Dermis blood vessel endothelial cell (primary cell): ENCODE results near the gene ACADL. TPM values are rescaled to one million over a fixed set of nuclear protein-coding genes. Genes with fewer than 3 reads are reported as not detected.
"Not testable (repeated sequence)": the region's sequence is repeated elsewhere in the genome, so short reads cannot be mapped to it uniquely, and the experiment has no call there.

Experiments
- DNase-seq: peaks from one replicate; pipeline ENCODE4 v3.0.0; 2010
- total RNA-seq: library from RNA; depleted of rRNA; stranded (reverse); fragments of >200 nt; gene quantifications from 2 replicates; pipeline ENCODE4 v1.2.3, GENCODE V29; 2014

Gene ACADL
- total RNA-seq, 1 donor from 2014 or later = under 0.01 TPM

DNA sequence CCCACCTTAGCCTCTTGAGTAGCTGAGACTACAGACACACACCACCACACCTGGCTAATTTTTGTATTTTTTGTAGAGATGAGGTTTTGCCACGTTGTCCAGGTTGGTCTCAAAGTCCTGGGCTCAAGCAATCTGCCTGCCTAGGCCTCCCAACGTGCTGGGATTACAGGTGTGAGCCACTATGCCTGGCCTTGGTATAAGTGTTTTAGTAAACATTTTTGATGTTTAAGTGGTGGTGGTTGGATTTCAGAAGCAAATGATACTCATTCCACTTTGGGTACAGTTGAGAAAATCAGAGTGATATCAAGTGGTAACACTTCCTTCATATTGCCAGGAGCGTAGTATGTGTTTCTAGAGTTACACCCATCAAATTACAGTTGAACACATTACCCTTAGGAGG is 25.4 kb downstream of the ACADL start:
- no peak for DNase-seq

DNA sequence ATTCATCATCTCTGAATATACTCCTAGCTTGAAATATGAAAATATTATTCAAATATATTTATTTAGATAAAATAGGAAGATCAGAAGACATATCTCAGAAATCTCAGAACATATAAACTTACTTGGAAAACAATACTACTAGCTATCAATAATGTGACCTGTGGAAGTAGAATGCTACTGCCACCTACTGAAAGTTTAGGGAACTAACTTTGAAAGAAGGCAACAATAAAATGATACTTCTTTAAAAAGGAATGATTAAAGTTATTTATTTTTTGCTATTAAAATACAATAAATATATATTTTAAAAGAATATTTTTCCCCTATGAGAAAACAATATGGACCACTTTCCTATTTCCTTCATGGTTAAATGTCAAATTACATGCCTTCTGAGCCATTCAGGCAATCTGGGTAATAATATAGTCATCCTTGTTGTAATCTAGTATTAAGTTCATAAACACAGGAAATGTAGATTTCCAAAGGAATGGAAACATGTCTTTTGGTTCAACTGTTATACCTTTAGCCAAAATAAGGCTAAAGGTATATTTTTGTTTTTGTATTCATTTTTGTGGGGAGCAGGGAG is 26.0 kb downstream of the ACADL start:
- DNase-seq = peak; percentile 60

DNA sequence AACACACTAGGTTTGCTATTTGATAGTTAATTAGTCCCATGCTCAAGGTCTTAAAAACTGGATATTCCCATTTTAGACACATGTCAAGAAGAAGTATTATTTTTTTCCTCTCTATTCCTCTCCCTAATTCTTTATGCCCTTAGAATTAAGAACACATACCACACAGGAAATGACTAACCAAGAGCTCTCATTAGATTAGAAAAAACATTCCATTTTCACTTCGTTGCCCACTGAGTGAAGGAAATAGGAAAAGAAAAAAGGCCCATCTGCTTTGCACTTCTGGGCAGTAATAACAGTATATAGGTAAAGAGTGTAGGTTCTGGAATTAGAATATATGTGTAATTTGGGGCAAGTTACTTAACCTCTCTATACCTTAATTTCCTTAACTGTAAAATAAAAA is 26.9 kb downstream of the ACADL start:
- peak; percentile 18 for DNase-seq

DNA sequence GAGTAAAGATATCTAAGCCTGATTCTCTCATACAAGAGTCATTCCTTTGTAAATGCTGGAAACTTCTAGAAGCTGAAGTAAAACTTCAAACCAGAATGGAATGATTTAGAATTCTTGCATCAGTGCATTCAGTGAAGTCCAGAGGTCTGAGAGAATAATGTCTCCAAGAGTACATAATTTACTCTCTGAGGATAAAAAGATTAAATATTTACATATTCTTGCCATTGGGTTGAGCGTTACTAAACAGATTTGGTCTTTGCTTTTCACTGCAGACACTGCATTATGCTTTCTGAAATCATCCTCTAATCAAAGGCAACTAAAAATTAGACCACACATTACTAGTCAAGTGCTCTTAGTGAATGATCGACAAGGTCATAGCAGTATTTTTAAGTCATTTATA is 27.5 kb downstream of the ACADL start:
- DNase-seq = no peak

DNA sequence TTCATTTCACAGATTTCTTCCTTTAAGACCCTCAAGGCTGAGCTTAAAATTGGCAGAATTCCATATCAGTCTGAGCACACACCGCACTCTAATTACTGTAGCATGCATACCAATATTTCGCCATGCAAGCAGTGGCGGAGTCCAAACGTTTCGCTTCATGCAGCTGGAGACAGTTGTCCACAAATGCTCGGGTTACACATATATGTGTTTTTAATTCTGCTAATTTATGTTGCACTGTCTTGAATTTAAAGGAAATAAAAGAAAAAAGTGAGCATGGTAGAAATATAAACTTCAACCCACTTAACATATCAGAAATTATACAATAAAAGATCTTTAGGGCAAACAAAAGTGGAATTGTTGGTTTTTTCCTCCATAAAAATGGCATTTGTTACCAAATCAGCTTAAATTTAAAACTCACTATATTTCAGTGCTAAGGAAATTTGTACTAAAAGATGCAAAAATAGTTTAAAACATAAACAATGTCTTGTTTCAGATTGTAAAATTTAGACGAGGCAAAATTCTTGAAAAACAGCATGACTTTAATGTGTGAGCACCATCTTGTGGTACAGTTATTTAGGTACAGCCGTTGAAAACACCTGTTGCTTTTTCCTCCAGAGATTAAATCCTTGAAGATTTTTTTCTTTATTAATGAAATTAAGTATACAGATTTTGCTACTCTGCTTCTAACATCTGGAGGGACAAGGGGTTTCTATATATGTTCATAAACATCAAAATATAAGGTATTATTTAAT is 30.0 kb downstream of the ACADL start:
- DNase-seq = peak; percentile 74

DNA sequence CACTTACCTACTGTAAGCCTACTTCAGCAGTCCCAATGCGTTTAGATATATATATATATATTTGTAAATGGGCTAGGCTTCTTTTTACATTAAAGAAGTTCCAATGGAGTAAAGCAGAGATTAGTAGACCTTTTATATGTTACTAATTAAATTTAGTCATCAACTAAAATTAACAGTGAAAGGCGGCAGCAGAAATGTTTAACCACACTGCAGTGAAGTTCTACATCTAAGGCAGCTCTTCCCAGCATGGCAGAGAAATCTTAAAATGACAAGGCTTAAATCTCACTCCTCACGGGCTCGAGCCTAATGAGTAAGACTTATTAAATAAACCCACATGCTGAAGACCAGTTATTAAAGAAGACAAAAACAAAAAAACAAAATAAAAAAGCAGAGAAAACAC is 34.9 kb downstream of the ACADL start:
- DNase-seq = no peak

DNA sequence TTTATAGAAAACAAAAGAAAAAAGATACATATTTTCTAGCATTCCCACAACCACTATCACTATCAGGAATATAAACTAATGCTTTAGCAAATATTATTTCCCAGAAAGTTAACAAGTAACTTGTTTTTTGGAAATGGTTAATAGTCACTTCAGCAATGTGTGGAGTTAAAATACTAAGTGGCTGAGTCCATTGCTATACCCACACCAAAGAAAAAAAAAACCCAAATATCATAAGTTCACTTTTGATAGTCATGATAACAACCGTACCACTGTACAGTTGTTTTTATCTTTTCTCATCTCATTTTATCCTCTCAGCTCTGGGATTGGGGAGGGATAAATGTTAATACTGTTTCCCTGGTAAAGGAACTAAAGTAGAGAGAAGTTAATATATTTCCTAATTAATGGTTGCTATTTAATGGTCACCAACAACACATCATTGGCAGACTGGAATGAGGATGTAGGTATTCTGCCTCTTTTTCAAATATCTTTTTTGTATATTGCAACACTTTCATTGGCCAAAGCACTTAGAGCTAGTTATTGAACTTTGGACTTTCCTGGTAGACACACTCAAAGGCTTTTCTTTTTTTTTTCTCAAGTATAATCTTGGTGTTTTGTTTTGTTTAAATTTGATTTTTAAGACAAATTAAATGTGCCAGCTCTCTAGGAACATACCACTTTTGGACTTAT is 35.7 kb downstream of the ACADL start:
- DNase-seq = no peak

DNA sequence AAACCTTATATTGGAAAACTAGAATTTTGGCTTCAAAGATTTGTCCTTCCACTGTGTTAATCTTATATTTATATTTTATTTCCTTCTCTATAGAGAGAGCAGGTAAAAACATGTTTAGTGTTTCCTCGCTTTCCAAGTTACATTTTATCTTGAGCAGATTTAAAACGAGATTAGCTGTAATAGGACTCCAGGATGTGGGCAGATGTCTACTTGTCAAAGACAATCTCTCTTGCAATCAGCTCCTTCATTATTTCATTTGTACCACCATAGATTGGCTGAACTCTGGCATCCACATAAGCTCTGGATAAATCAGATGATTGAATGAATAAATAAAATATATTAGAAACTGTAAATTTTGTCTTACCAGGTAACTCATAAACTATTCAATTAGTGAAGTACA is 36.5 kb downstream of the ACADL start:
- no peak for DNase-seq

DNA sequence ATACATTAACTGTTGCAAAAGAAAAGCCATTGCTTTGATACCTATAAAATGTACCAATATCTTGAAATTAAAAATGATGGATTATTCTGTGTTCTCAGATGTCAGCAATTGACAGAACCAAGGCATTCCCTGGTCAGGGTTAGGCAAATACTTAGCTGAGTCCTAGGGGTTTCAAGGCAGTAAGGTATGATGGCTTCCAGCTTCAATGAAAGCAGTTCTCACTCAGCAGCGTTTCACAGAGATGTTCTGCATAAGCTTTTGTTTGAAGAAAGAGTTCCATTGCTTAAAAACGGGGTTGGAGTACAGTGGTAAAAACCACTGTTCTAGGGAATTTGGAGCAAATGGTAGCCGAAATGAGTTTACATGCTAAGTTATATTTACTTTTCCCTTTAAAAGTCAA is 37.1 kb downstream of the ACADL start:
- DNase-seq = no peak

DNA sequence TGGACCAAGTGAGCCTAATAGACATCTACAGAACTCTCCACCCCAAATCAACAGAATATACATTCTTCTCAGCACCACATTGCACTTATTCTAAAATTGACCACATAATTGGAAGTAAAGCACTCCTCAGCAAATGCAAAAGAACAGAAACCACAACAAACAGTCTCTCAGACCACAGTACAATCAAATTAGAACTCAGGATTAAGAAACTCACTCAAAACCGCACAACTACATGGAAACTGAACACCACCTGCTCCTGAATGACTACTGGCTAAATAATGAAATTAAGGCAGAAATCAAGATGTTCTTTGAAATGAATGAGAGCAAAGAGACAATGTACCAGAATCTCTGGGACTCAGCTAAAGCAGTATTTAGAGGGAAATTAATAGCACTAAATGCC is 41.3 kb downstream of the ACADL start:
- not testable (repeated sequence) for DNase-seq

DNA sequence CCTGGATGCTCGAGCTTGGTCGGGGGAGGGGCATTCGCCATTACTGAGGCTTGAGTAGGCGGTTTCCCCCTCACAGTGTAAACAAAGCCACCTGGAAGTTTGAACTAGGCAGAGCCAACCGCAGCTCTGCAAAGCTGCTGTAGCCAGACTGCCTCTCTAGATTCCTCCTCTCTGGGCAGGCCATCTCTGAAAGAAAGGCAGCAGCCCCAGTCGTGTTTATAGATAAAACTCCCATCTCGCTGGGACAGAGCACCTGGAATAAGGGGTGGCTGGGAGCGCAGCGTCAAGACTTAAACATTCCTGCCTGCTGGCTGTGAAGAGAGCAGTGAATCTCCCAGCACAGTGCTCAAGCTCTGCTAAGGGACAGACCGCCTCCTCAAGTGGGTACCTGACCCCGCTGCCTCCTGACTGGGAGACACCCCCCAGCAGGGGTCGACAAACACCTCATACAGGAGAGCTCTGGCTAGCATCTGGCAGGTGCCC is 43.6 kb downstream of the ACADL start:
- not testable (repeated sequence) for DNase-seq

DNA sequence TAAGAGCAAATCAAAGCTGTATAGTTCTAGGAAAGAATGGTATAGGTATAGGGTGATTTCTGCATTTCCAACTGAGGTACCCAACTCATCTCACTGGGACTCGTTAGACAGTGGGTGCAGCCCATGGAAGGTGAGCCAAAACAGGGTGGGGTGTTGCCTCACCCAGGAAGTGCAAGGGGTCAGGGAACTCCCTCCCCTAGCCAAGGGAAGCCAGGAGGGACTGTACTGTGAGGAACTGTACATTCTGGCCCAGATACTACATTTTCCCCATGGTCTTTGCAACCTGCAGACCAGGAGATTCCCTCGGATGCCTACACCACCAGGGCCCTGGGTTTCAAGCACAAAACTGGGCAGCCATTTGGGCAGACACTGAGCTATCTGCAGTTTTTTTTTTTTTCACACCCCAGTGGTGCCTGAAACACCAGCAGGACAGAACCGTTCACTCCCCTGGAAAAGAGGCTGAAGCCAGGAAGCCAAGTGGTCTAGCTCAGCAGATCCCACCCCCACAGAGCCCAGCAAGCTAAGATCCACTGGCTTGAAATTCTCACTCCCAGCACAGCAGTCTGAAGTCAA is 44.1 kb downstream of the ACADL start:
- DNase-seq = not testable (repeated sequence)

DNA sequence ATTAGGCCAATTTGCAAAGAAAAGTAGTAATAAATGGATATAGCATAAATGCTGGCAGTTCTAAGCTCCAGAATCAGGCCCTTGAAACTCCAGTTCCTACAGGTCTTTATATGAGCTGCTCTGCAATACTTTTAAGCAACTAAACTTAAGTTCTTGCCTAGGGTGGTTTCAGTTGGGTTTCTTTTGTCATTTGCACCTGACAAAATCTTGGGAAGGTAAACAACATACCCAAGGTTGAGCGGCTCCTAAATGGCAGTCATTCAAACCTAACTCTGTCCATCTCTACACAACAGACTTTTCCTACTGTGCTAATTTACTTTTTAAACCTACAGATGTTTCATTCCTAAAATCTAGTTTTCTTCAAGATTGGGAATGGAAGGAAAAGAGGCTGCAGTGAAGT is 44.8 kb downstream of the ACADL start:
- no peak for DNase-seq

DNA sequence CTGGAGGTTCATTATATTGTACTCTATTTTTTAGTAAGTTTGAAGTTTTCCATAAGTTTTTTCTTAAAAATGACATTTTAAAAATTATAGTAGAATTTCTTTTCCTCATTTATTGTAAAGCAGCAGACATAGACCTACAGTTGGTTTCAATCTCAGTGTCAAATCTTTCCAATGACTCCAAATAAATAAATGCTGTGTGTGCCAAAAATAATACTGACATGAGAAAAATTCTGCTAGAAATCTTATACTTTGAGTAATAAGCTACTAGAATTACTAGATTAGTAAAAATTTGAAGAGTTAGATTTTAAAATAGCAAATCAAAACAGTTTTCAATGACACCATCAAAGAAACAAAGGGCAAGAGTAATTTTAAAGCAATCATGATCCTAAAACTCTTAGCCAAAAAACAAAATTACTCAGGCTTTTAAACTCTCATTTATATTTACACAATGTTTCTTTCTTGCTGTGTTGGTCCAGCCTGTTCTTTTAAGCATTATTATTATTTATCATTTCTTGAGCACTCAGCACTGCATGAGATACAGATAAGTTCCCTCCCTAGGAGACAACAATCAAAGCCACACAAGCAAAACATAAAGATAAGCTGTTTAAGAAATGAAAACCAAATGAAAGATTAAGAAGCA is 45.8 kb downstream of the ACADL start:
- no peak for DNase-seq

DNA sequence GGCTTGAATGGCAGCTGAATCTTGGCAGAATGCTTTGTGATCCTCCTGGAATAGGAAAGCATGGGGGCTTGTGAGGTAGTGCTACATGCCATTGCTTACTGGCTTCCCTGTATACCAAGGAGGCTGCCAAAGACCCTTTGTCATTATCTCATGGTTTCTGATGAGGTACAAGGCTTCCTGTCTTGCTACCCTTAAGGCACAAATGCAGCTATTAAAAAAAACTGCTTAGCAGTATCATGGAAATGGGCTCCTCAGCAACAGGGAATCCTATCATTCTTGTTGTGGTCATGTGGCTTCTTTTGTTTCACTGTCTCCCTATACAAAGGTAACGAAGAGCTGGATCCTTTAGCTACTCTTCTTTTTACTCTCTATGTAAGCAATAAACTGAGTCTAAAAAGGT is 47.5 kb downstream of the ACADL start:
- DNase-seq = no peak

DNA sequence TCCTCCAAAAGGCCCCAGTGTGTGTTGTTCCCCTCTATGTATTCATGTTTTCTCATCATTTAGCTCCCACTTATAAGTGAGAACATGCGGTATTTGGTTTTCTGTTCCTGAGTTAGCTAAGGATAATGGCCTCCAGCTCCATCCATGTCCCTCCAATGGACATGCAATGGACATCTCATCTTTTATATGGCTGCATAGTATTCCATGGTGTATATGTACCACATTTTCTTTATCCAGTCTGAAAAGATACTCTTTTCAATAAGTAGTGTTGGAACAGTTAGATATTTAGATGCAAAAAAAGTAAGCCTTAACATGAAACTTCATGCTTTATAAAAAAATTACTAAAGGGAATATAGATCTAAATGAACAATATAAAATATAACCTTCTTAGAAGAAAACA is 48.1 kb downstream of the ACADL start:
- not testable (repeated sequence) for DNase-seq

DNA sequence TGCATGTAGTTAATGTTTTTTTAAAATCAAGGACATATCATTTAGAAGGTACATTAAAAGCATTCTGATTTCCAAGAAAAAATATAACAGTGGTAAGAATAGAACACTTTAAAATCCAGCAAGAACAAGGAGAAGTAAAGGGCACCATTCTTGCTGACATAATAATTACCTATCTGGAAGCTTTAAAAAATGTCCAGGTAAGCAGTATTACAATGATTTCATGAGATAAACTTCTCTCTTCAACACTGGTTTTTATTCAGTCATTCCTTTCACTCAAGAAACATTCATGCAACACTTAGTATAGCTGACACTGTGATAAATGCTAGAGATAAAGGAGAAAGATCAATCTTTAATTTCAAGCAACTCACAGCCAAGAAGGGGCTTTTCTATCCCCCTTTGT is 51.2 kb downstream of the ACADL start:
- no peak for DNase-seq

DNA sequence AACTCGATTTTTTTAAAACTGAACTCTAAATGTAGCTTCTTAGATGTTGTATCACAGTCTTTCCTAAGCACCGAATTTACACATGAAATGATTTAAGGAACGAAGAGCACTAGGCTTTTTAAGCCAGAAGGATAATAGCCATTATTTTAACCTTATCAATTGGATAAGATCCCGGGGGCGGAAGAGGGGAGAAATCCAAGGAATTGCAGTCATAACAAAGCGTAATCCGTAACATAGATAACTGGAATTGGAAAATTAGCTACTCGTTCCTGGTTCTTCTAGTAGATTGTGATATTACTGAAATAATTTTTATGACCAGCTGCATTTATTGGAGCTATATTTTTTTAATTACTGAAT is 53.0 kb downstream of the ACADL start:
- DNase-seq = no peak

DNA sequence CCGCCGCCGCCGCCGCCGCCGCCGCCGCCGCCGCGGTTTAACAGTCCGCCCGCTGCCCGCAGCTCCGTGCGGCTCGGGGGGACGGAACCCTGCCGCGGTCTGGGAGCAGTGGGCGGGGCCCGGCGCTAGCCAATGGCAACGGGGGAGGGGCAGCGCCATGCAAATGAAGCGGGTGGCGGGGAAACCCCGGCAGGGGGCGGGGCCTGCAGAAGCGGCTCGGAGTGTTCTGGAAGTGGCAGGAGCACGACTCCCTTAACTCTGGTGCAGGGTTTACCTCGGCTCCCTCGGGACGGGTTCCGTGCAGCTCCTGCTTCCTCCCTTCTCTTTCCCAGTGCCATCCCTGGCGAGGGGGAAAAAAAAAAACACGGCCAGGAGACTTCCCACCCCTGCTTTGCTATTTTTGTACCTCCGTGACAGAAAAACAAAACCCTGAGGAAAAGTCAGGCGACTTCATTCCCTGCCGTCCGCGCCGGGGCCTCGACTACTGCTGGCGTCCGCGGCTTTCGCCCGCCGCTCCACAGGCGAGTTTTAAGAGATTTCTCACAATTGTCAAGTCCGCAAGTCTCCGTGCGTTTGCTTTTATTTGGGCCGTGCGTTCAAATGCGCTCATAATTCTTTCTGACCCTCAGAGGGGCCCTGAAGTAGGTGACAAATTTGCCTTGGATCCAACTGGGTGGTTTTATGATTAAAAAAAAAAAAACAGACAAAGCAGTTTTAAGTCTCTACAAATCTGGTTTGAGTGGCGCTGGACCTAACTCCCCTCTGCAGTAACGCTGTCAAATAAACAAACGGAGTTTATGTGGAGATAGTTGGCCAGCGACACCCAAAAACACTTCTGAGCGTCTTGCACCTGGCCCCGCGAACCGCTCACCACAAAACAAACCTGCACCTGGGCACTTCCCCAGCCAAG is 53.7 kb downstream of the ACADL start, which contains the start of gene KANSL1L:
Gene KANSL1L (minus strand): TSS at position 101 of the 910 bp plus-strand sequence. CDS start 16,827 bp downstream, outside the sequence.
- peak; percentile 97 for DNase-seq

DNA sequence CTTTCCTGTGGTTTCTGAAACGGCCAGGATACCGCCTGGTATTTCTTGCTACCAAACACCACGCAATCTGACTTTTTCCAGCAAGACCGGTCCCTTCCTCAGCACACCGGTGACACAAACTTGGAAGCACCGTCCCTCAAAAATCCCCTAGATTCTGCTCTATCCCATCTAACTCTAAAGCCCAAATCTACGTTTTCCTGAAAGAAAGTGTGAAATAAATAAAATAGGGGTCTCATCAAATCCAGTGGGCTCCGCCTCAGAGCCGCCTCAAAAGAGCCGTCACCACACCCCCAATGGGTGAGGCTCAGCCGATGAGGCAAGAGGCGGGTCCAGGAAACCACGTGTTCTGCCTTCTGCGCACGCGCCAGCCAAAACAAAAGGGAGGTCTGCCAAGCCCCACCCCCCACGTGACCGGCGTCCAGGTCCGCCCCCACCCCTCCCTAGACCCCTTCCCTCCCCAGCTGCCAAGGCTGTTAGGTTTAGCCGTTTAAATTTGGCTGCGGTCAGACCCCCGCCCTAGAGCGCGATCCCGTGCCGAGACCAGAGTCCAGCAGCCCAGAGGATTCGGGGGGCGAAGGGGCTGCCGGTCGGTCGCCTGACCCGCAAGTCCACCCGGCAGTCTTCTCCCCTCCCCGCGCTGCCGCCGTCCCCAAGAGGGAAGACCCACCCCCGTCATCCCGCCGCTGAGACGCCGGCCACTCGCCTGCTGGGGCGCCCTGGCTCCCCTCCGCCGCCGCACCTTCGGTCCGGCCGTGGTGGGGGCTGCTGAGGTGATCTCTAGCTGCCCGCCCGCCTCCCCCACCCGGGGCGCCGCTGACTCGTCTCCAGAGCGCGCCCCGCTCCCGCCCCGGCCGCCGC is 54.6 kb downstream of the ACADL start:
- peak; percentile 98 for DNase-seq

DNA sequence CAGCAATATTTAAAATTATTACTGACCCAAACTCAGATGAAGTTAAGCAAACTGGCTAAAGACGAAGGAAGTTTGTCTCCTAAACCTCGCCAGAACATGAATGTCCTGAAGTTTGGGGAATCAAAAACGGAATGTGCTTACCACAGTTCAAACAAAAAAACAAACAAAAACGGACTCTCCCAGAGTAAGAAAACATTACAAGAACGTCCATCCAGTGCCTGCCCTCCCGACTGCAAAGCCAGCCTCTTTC is 55.1 kb downstream of the ACADL start:
- no peak for DNase-seq
